ENCODE results near the gene CSNK1D. TPM values are rescaled to one million over a fixed set of nuclear protein-coding genes. Genes with fewer than 3 reads are reported as not detected.

Gene CSNK1D
- polyA plus RNA-seq, 1 donor from 2014 or later: 29.9 TPM

GRCh38 chr17:82224666-82225065 is 48.8 kb downstream of the CSNK1D start:
- H3K27me3 ChIP-seq (ENCODE audit: insufficient read depth, low read depth, low read length): peaks cover 22% of the 10 kb centered on the region
- no peak overlapping the region for H2AFZ ChIP-seq (ENCODE audit: low read depth, low read length)
- no peaks in the 10 kb centered on the region for H3K79me2 ChIP-seq (replicated peaks; ENCODE audit: insufficient read depth, low read length)
- H3K27ac ChIP-seq (ENCODE audit: low read length): no peak overlapping the region
- H3K9me3 ChIP-seq (ENCODE audit: low read length): no peaks in the 10 kb centered on the region
- H3F3A ChIP-seq (ENCODE audit: insufficient read depth, low read length, poor library complexity, severe bottlenecking): no peaks in the 10 kb centered on the region
- H3K36me3 ChIP-seq (ENCODE audit: insufficient read depth, low read length): no peaks in the 10 kb centered on the region
- H3K4me2 ChIP-seq (ENCODE audit: low read length): no peak overlapping the region
- TF ChIP-seq EP300 (conservative IDR thresholded peaks at IDR 0.05; ENCODE audit: poor library complexity, severe bottlenecking) (no peak), RAD21 (conservative IDR thresholded peaks at IDR 0.05) (no peak), TAF1 (IDR thresholded peaks at IDR 0.05; ENCODE audit: low read depth) (no peak), MXI1 (conservative IDR thresholded peaks at IDR 0.05; ENCODE audit: poor library complexity, severe bottlenecking) (no peak), REST (IDR thresholded peaks at IDR 0.05; ENCODE audit: borderline replicate concordance) (no peak), EZH2 (IDR thresholded peaks at IDR 0.05; ENCODE audit: borderline replicate concordance, insufficient read depth, low read length, poor library complexity, severe bottlenecking) (no peak), SMC3 (conservative IDR thresholded peaks at IDR 0.05; ENCODE audit: poor library complexity) (no peak), POLR2AphosphoS5 (IDR thresholded peaks at IDR 0.05) (no peak), CTCF (IDR thresholded peaks at IDR 0.05; ENCODE audit: poor library complexity, severe bottlenecking) (no peak)
- no peak overlapping the region for H3K9ac ChIP-seq (ENCODE audit: low read length)
- H3K4me3 ChIP-seq (ENCODE audit: low read length): no peak overlapping the region
- no peaks in the 10 kb centered on the region for H3K9me2 ChIP-seq (ENCODE audit: insufficient read depth, low read length)
- no peaks in the 10 kb centered on the region for H4K20me1 ChIP-seq (ENCODE audit: insufficient read depth)

GRCh38 chr17:82223517-82223916 is 50.0 kb downstream of the CSNK1D start:
- H3K4me2 ChIP-seq (ENCODE audit: low read length): no peak overlapping the region
- H3K36me3 ChIP-seq (ENCODE audit: insufficient read depth, low read length): no peaks in the 10 kb centered on the region
- no peaks in the 10 kb centered on the region for H3K79me2 ChIP-seq (replicated peaks; ENCODE audit: insufficient read depth, low read length)
- H3F3A ChIP-seq (ENCODE audit: insufficient read depth, low read length, poor library complexity, severe bottlenecking): no peaks in the 10 kb centered on the region
- peaks cover 13% of the 10 kb centered on the region for H3K27me3 ChIP-seq (ENCODE audit: insufficient read depth, low read depth, low read length)
- no peak overlapping the region for H3K27ac ChIP-seq (ENCODE audit: low read length)
- H3K4me3 ChIP-seq (ENCODE audit: low read length): no peak overlapping the region
- no peak for TF ChIP-seq EZH2 (IDR thresholded peaks at IDR 0.05; ENCODE audit: borderline replicate concordance, insufficient read depth, low read length, poor library complexity, severe bottlenecking)
- TF ChIP-seq REST (IDR thresholded peaks at IDR 0.05; ENCODE audit: borderline replicate concordance): no peak
- no peak for TF ChIP-seq EP300 (conservative IDR thresholded peaks at IDR 0.05; ENCODE audit: poor library complexity, severe bottlenecking)
- no peak for TF ChIP-seq POLR2AphosphoS5 (IDR thresholded peaks at IDR 0.05)
- TF ChIP-seq MXI1 (conservative IDR thresholded peaks at IDR 0.05; ENCODE audit: poor library complexity, severe bottlenecking): no peak
- no peak for TF ChIP-seq CTCF (IDR thresholded peaks at IDR 0.05; ENCODE audit: poor library complexity, severe bottlenecking)
- no peak for TF ChIP-seq RAD21 (conservative IDR thresholded peaks at IDR 0.05)
- TF ChIP-seq TAF1 (IDR thresholded peaks at IDR 0.05; ENCODE audit: low read depth): no peak
- TF ChIP-seq SMC3 (conservative IDR thresholded peaks at IDR 0.05; ENCODE audit: poor library complexity): no peak
- no peak overlapping the region for H3K9ac ChIP-seq (ENCODE audit: low read length)
- no peak overlapping the region for H2AFZ ChIP-seq (ENCODE audit: low read depth, low read length)
- no peaks in the 10 kb centered on the region for H3K9me3 ChIP-seq (ENCODE audit: low read length)
- H4K20me1 ChIP-seq (ENCODE audit: insufficient read depth): no peaks in the 10 kb centered on the region
- H3K9me2 ChIP-seq (ENCODE audit: insufficient read depth, low read length): no peaks in the 10 kb centered on the region

All from neural cell (in vitro differentiated cells).